Spleen (tissue), 11 donors: ENCODE data around the gene ACSS1. TPM values are rescaled to one million over a fixed set of nuclear protein-coding genes. Genes with fewer than 3 reads are reported as not detected.

Experiments
- DNase-seq: peaks from one replicate; pipeline ENCODE4 v3.0.0-alpha.2; 2020
- H3K27ac ChIP-seq, 8 donors: fragments of 200-600 bp; sonication (generic) in 7 of 8; 1 replicate in 4 of 8; 2 replicates in 4 of 8; pipeline versions ENCODE4 v1.5.0 to v1.8.0; 2016 to 2021; ENCODE audit warnings: inconsistent platforms in 4 of 8, mild to moderate bottlenecking in 4 of 8, moderate library complexity in 1 of 8
- H3K27me3 ChIP-seq, 7 donors: fragments of 200-600 bp; sonication (generic) in 6 of 7; replicated peaks in 1 of 7; 1 replicate in 4 of 7; 2 replicates in 3 of 7; pipeline versions ENCODE4 v1.5.0 to v1.8.0; 2016 to 2021; ENCODE audit warnings: inconsistent platforms in 3 of 7, mild to moderate bottlenecking in 1 of 7
- H3K36me3 ChIP-seq, 6 donors: fragments of 200-600 bp; sonication (generic) in 5 of 6; 1 replicate in 4 of 6; 2 replicates in 2 of 6; pipeline versions ENCODE4 v1.5.0 to v1.8.0; 2016 to 2021; ENCODE audit warnings: inconsistent platforms in 2 of 6
- H3K4me1 ChIP-seq, 6 donors: fragments of 200-600 bp; sonication (generic) in 5 of 6; 1 replicate in 3 of 6; 2 replicates in 3 of 6; pipeline versions ENCODE4 v1.5.0 to v1.8.0; 2016 to 2021; ENCODE audit warnings: inconsistent platforms in 3 of 6
- H3K4me3 ChIP-seq, 8 donors: fragments of 200-600 bp; sonication (generic) in 7 of 8; 1 replicate in 4 of 8; 2 replicates in 4 of 8; pipeline versions ENCODE4 v1.5.0 to v1.8.0; 2016 to 2021; ENCODE audit warnings: inconsistent platforms in 4 of 8, mild to moderate bottlenecking in 4 of 8, moderate library complexity in 2 of 8
- H3K9me3 ChIP-seq, 8 donors: fragments of 200-600 bp; sonication (generic) in 7 of 8; 1 replicate in 4 of 8; 2 replicates in 4 of 8; pipeline versions ENCODE4 v1.5.0 to v1.8.0; 2016 to 2021; ENCODE audit warnings: inconsistent platforms in 4 of 8
- CTCF ChIP-seq, 11 experiments: fragments of 200-600 bp in 7 of 11; fragments of 450-650 bp in 4 of 11; sonication (generic) in 4 of 11; IDR thresholded peaks in 8 of 11; conservative IDR thresholded peaks in 3 of 11; 1 replicate in 7 of 11; 2 replicates in 4 of 11; pipeline versions ENCODE4 v1.4.0 to v1.8.0; 2016 to 2021; ENCODE audit warnings: antibody characterized with exemption in 11 of 11, inconsistent platforms in 4 of 11, mild to moderate bottlenecking in 1 of 11
- POLR2A ChIP-seq, 3 donors: fragments of 450-650 bp; IDR thresholded peaks; one replicate each; pipeline ENCODE4 v1.5.1; 2017; ENCODE audit warnings: antibody characterized with exemption in 3 of 3, mild to moderate bottlenecking in 1 of 3
- POLR2AphosphoS5 ChIP-seq, 3 donors: sonication (generic); formaldehyde crosslinking; IDR thresholded peaks; one replicate each; pipeline ENCODE4 v1.5.1; 2017; ENCODE audit warnings: antibody characterized with exemption in 3 of 3
- WGBS, 5 donors: extraction: QIAGEN DNeasy Blood & Tissue Kit in 3 of 5; methylation state at CpG; one replicate each; pipeline versions ENCODE4 v1.1.5 to v1.1.7; 2013 to 2018; 5-methylcytosine and 5-hydroxymethylcytosine counted together
- intact Hi-C: fragments of 100-400 bp; cut with DNase I; formaldehyde crosslinking; loops from one replicate; pipeline ENCODE4 v1.15.0; 2023; ENCODE audit warnings: low total_unique reads
- polyA plus RNA-seq, 3 donors: library from polyadenylated mRNA; stranded (reverse); fragments of 200-250 nt; gene quantifications; one replicate each; pipeline ENCODE4 v1.2.1, GENCODE V29; 2013
- total RNA-seq, 7 donors: library from RNA; depleted of rRNA in 3 of 7; stranded (reverse); fragments of >200 nt in 3 of 7; fragmentation: NEBNext Ultra II Directional in 4 of 7; extraction: Animal tissue kit (Norgen Biotek cat#: 25700) in 4 of 7; gene quantifications; one replicate each; pipeline versions ENCODE4 v1.1.0 to v1.2.1, GENCODE V29; 2016 to 2021
- donor health status: healthy with polysubstance abuse.
- donor health status: DM: no; HTN: no; CAD: no; lungs with moderate emphysema.
- donor health status: DM: no; HTN: no; CAD: no.
- donor health status: Bipolar disorder and iron deficiency.
- donor health status: healthy.
- donor health status: DM: no; HTN: no; CAD: no.
- donor health status: DM: yes; HTN: yes; CAD: no.

The ACSS1 gene
- total and polyA plus RNA-seq, 10 donors: 20.3 to 50.8 (median 36.4) TPM

- intact Hi-C loops: no loop called here
- Histone ChIP-seq H3K4me1 (peaks cover 6 to 28% (median 20%) of the 10 kb centered on the region in 6 donors), H3K27ac (no peak overlapping the region), H3K36me3 (no peaks in the 10 kb centered on the region), H3K27me3 (peaks cover 0 to 17% (median 0%) of the 10 kb centered on the region in 7 donors), H3K9me3 (no peaks in the 10 kb centered on the region), H3K4me3 (no peak overlapping the region)
- 75 to 93% (median 88%) methylated on average over 5 to 11 of the region's 11 CpGs for WGBS, 5 donors
- no peak for TF ChIP-seq CTCF (IDR thresholded peaks at IDR 0.05 in 8 of 11, conservative IDR thresholded peaks at IDR 0.05 in 3 of 11)
- TF ChIP-seq POLR2AphosphoS5 (IDR thresholded peaks at IDR 0.05): no peak
- TF ChIP-seq POLR2A (IDR thresholded peaks at IDR 0.05): no peak
- DNase-seq: peak; percentile 71
Measured at GRCh38 chr20:25063546-25063945, 5.6 kb upstream of the ACSS1 start.

- H3K4me3 ChIP-seq: no peak overlapping the region
- peak; percentile 51 for DNase-seq
- intact Hi-C loops: no loop called here
Measured at GRCh38 chr20:25062841-25063240, 4.9 kb upstream of the ACSS1 start.

GRCh38 chr20:25061821-25062530 is 4.0 kb upstream of the ACSS1 start:
- Histone ChIP-seq H3K27me3 (peaks cover 0 to 13% (median 0%) of the 10 kb centered on the region in 7 donors), H3K36me3 (no peaks in the 10 kb centered on the region), H3K4me1 (peaks cover 6 to 33% (median 24%) of the 10 kb centered on the region in 6 donors), H3K9me3 (no peaks in the 10 kb centered on the region), H3K4me3 (no peak overlapping the region), H3K27ac (no peak overlapping the region)
- 84 to 92% (median 89%) methylated on average over 12 to 15 of the region's 15 CpGs for WGBS, 5 donors
- TF ChIP-seq CTCF (IDR thresholded peaks at IDR 0.05 in 8 of 11, conservative IDR thresholded peaks at IDR 0.05 in 3 of 11) (no peak), POLR2AphosphoS5 (IDR thresholded peaks at IDR 0.05) (no peak), POLR2A (IDR thresholded peaks at IDR 0.05) (no peak)
- intact Hi-C loops: no loop called here
- peak; percentile 59 for DNase-seq

More at GRCh38 chr20:25062841-25063240, 4.9 kb upstream of the ACSS1 start:
- H3K27me3 ChIP-seq: peaks cover 0 to 15% (median 0%) of the 10 kb centered on the region in 7 donors
- H3K27ac ChIP-seq: no peak overlapping the region
- TF ChIP-seq POLR2AphosphoS5 (IDR thresholded peaks at IDR 0.05) (no peak), POLR2A (IDR thresholded peaks at IDR 0.05) (no peak), CTCF (IDR thresholded peaks at IDR 0.05 in 8 of 11, conservative IDR thresholded peaks at IDR 0.05 in 3 of 11) (no peak)
- H3K4me1 ChIP-seq: peaks cover 6 to 30% (median 23%) of the 10 kb centered on the region in 6 donors
- no peaks in the 10 kb centered on the region for H3K9me3 ChIP-seq
- H3K36me3 ChIP-seq: no peaks in the 10 kb centered on the region
- WGBS, 5 donors: 73 to 80% (median 76%) methylated on average over 7 of the region's 7 CpGs

GRCh38 chr20:25061103-25061799 is 3.3 kb upstream of the ACSS1 start:
- Histone ChIP-seq H3K4me3 (no peak overlapping the region), H3K27me3 (peaks cover 0 to 10% (median 0%) of the 10 kb centered on the region in 7 donors), H3K9me3 (no peaks in the 10 kb centered on the region), H3K4me1 (peaks cover 11 to 40% (median 32%) of the 10 kb centered on the region in 6 donors), H3K36me3 (no peaks in the 10 kb centered on the region), H3K27ac (no peak overlapping the region)
- no peak for TF ChIP-seq CTCF (IDR thresholded peaks at IDR 0.05 in 8 of 11, conservative IDR thresholded peaks at IDR 0.05 in 3 of 11)
- TF ChIP-seq POLR2A (IDR thresholded peaks at IDR 0.05): no peak
- no peak for TF ChIP-seq POLR2AphosphoS5 (IDR thresholded peaks at IDR 0.05)
- 81 to 93% (median 88%) methylated on average over 7 of the region's 7 CpGs for WGBS, 5 donors
- peak; percentile 43 for DNase-seq
- intact Hi-C loops: no loop called here
